Fibroblast of lung (primary cell): ENCODE data around the gene KCND3. TPM values are rescaled to one million over a fixed set of nuclear protein-coding genes. Genes with fewer than 3 reads are reported as not detected.

ENCODE experiments used
- DNase-seq, 2 donors: peaks; one replicate each; pipeline versions ENCODE4 v3.0.0 to v3.0.0-alpha.2; 2010; ENCODE audit warnings: low read depth in 2 of 2
- H2AFZ ChIP-seq: 2 replicates; pipeline ENCODE4 v1.5.1; 2012; ENCODE audit warnings: low read length, control low read depth, inconsistent platforms
- H3K27ac ChIP-seq: 2 replicates; pipeline ENCODE4 v1.5.1; 2011; ENCODE audit warnings: low read length, control low read depth; ENCODE audit not compliant: insufficient read depth
- H3K27me3 ChIP-seq: 2 replicates; pipeline ENCODE4 v1.5.1; 2011; ENCODE audit warnings: mild to moderate bottlenecking, low read length; ENCODE audit not compliant: control insufficient read depth, insufficient read depth
- H3K36me3 ChIP-seq: 2 replicates; pipeline ENCODE4 v1.5.1; 2011; ENCODE audit warnings: low read length; ENCODE audit not compliant: control insufficient read depth, insufficient read depth
- H3K4me1 ChIP-seq: 2 replicates; pipeline ENCODE4 v1.5.1; 2011; ENCODE audit warnings: low read length; ENCODE audit not compliant: control insufficient read depth, insufficient read depth; ENCODE audit errors: extremely low read depth
- H3K4me2 ChIP-seq: 2 replicates; pipeline ENCODE4 v1.5.1; 2011; ENCODE audit warnings: low read length, control low read depth; ENCODE audit not compliant: insufficient read depth; ENCODE audit errors: extremely low read depth
- H3K4me3 ChIP-seq, 4 experiments: fragments of 200-600 bp in 1 of 4; sonication (generic) in 1 of 4; replicated peaks in 1 of 4; 2 replicates each; pipeline ENCODE4 v1.5.1; 2011 to 2016; ENCODE audit warnings: low read length in 4 of 4, low read depth in 3 of 4, mild to moderate bottlenecking in 3 of 4, control low read depth in 2 of 4, inconsistent platforms in 1 of 4, mixed read lengths in 1 of 4; ENCODE audit not compliant: insufficient read depth in 1 of 4; ENCODE audit errors: control extremely low read depth in 1 of 4
- H3K79me2 ChIP-seq: 2 replicates; pipeline ENCODE4 v1.5.1; 2012; ENCODE audit warnings: mild to moderate bottlenecking, low read length, inconsistent platforms; ENCODE audit not compliant: control insufficient read depth, insufficient read depth
- H3K9ac ChIP-seq: 2 replicates; pipeline ENCODE4 v1.5.1; 2011; ENCODE audit warnings: mild to moderate bottlenecking, low read length, control low read depth; ENCODE audit not compliant: insufficient read depth
- H3K9me3 ChIP-seq: 2 replicates; pipeline ENCODE4 v1.5.1; 2012; ENCODE audit warnings: low read depth, low read length; ENCODE audit not compliant: control insufficient read depth, insufficient read depth
- H4K20me1 ChIP-seq: 2 replicates; pipeline ENCODE4 v1.5.1; 2011; ENCODE audit warnings: low read length; ENCODE audit not compliant: control insufficient read depth, insufficient read depth; ENCODE audit errors: extremely low read depth
- EZH2 ChIP-seq: IDR thresholded peaks from 2 replicates; pipeline ENCODE4 v1.5.1; 2012; ENCODE audit warnings: low read length, control low read depth, mild to moderate bottlenecking; ENCODE audit errors: missing control alignments
- polyA plus RNA-seq, 2 donors: library from polyadenylated mRNA; depleted of rRNA in 1 of 2; stranded (reverse) in 1 of 2; unstranded in 1 of 2; fragments of >200 nt; gene quantifications; 2 replicates each; pipeline ENCODE4 v1.2.1, GENCODE V29; 2011 to 2012; ENCODE audit warnings: missing spikeins in 1 of 2
- total RNA-seq: library from RNA; depleted of rRNA; stranded (reverse); fragments of >200 nt; gene quantifications from 2 replicates; pipeline ENCODE4 v1.2.1, GENCODE V29; 2014
- TF ChIP-seq, protein P1 (sequence below), 2 donors: IDR thresholded peaks in 1 of 2; conservative IDR thresholded peaks in 1 of 2; 1 replicate in 1 of 2; 2 replicates in 1 of 2; pipeline ENCODE4 v1.5.1; 2011 to 2012; ENCODE audit warnings: low read length in 2 of 2, control low read depth in 1 of 2, inconsistent platforms in 1 of 2, low read depth in 1 of 2, mild to moderate bottlenecking in 1 of 2

Gene KCND3
- total and polyA plus RNA-seq, 2 donors (not counting 1 experiment from before 2014, with no cell fraction given), result 0.66 to 9.3 TPM

DNA sequence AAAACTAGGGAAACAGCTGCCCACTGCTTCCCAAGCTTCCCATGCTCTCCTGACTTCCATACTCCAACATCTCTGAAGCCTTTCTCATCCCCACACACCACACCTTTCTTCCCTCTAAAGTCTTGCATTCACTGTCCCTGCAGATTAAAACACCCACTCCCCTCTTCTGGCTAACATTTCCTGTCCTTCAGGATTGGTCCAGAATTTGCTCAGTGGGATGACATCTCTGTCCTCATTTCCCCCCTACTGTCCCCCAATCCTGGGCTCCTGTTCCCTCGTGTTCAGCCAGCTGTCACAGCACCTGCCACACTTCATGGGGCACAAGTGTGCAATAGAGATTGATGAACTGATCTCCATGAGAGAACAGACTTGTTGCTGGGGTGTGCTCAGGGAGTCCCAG lies 82.7 kb downstream of the KCND3 start:
- TF ChIP-seq, protein P1, sequence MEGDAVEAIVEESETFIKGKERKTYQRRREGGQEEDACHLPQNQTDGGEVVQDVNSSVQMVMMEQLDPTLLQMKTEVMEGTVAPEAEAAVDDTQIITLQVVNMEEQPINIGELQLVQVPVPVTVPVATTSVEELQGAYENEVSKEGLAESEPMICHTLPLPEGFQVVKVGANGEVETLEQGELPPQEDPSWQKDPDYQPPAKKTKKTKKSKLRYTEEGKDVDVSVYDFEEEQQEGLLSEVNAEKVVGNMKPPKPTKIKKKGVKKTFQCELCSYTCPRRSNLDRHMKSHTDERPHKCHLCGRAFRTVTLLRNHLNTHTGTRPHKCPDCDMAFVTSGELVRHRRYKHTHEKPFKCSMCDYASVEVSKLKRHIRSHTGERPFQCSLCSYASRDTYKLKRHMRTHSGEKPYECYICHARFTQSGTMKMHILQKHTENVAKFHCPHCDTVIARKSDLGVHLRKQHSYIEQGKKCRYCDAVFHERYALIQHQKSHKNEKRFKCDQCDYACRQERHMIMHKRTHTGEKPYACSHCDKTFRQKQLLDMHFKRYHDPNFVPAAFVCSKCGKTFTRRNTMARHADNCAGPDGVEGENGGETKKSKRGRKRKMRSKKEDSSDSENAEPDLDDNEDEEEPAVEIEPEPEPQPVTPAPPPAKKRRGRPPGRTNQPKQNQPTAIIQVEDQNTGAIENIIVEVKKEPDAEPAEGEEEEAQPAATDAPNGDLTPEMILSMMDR (conservative IDR thresholded peaks at IDR 0.05 in 1 of 2, IDR thresholded peaks at IDR 0.05 in 1 of 2; ENCODE audit: low read depth in 1 of 2, low read length in 2 of 2), result no peak
- no peak for TF ChIP-seq EZH2
- Histone ChIP-seq H3K4me3 (no peak overlapping the region), H4K20me1 (no peaks in the 10 kb centered on the region)

DNA sequence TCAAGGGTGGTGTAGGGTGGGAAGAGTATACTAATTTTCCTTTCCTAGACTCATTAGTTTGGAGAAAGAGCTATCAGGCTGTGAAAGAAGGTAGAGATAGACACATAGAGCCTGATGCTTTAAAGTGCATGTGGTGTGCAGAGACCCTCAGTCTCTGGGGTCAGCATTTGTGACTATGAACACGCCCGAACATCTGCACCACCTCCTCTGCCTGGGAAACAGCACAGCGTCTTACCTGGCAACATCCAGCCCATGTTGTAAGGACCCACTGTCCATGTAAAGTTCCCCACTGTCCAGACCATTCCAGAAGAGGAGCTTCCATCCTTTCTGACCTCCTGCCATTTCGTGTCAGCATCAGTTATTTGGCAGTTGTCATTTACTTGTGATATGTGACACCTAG lies 83.4 kb downstream of the KCND3 start:
- H3K36me3 ChIP-seq, result no peaks in the 10 kb centered on the region
- no peaks in the 10 kb centered on the region for H3K9me3 ChIP-seq
- no peak overlapping the region for H3K9ac ChIP-seq
- H3K4me3 ChIP-seq, result no peak overlapping the region
- no peak overlapping the region for H3K27ac ChIP-seq
- H2AFZ ChIP-seq, result no peak overlapping the region
- no peaks in the 10 kb centered on the region for H3K79me2 ChIP-seq
- H3K27me3 ChIP-seq, result no peaks in the 10 kb centered on the region
- no peak overlapping the region for H3K4me2 ChIP-seq
- H4K20me1 ChIP-seq, result no peaks in the 10 kb centered on the region
- TF ChIP-seq, protein P1 (conservative IDR thresholded peaks at IDR 0.05 in 1 of 2, IDR thresholded peaks at IDR 0.05 in 1 of 2; ENCODE audit: low read depth in 1 of 2, low read length in 2 of 2), result no peak
- no peak for TF ChIP-seq EZH2
- no peaks in the 10 kb centered on the region for H3K4me1 ChIP-seq
- no peak for DNase-seq

More for the DNA sequence above, 82.7 kb downstream of the KCND3 start:
- H2AFZ ChIP-seq, result no peak overlapping the region
- no peaks in the 10 kb centered on the region for H3K27me3 ChIP-seq
- H3K27ac ChIP-seq, result no peak overlapping the region
- H3K9ac ChIP-seq, result no peak overlapping the region
- DNase-seq, result no peak
- H3K4me2 ChIP-seq, result no peak overlapping the region
- H3K9me3 ChIP-seq, result no peaks in the 10 kb centered on the region
- H3K4me1 ChIP-seq, result no peaks in the 10 kb centered on the region
- H3K36me3 ChIP-seq, result no peaks in the 10 kb centered on the region
- no peaks in the 10 kb centered on the region for H3K79me2 ChIP-seq

DNA sequence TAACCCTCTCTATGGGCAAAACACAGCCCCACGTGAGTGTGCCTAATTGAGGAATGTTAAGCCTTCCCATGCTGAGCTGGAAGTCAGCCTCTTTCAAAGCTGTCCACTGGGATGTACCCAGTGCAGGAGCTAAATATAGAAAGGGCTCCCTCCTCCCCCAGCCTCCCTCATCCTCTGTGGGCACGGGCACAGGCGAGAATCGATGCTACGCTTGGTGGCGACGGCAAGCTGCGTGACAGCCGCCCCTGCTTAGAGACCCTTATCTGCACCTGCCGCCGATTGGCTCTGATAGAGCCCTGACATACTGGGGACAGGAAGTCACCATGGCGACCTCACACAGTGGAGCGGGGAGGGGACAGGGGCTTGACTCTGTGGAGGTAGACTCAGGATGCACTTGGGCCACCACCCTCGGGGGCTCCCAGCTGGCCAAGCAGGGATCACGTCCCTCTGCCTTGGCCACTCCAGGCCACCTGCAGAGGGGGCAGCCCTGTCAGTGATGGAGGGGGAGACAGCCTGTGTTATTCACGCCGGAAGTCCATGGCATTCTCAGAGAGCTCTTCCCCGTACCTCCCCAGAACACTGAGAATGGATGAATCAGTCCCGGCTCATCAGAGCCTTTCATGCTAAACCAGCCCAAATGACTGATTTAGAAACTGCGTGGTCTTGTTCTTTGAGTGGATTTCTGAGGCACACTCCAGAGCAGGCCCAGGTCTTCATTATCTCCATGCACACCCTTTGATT lies 84.8 kb downstream of the KCND3 start:
- Histone ChIP-seq H3K27me3 (no peaks in the 10 kb centered on the region), H2AFZ (no peak overlapping the region), H3K36me3 (no peaks in the 10 kb centered on the region), H3K4me3 (no peak overlapping the region), H3K9ac (no peak overlapping the region), H3K4me1 (no peaks in the 10 kb centered on the region), H3K4me2 (no peak overlapping the region), H3K79me2 (no peaks in the 10 kb centered on the region), H4K20me1 (no peaks in the 10 kb centered on the region), H3K27ac (no peak overlapping the region), H3K9me3 (no peaks in the 10 kb centered on the region)
- peak in 1 of 2 donors; percentile 3 for DNase-seq
- no peak for TF ChIP-seq EZH2
- TF ChIP-seq, protein P1 (conservative IDR thresholded peaks at IDR 0.05 in 1 of 2, IDR thresholded peaks at IDR 0.05 in 1 of 2; ENCODE audit: low read depth in 1 of 2, low read length in 2 of 2), result no peak
